ENCODE data around the gene AGAP3.

- TF ChIP-seq CTCF (conservative IDR thresholded peaks at IDR 0.05 in 1 of 2, IDR thresholded peaks at IDR 0.05 in 1 of 2; ENCODE audit: extremely low read depth in 1 of 2, insufficient read depth in 1 of 2, low read depth in 1 of 2, low read length in 2 of 2), result no peak
- TF ChIP-seq EZH2 (IDR thresholded peaks at IDR 0.05; ENCODE audit: borderline replicate concordance, low read length), result no peak
These were observed 29.0 kb downstream of the AGAP3 start for GRCh38 chr7:151115121-151115835.
